Colon (tissue), 2 donors: ENCODE results near the gene EIF5AL1.
"Not testable (repeated sequence)": the region's sequence is repeated elsewhere in the genome, so short reads cannot be mapped to it uniquely, and the experiment has no call there.

ENCODE experiments used
- FAIRE-seq: peaks from 2 replicates; lab custom pipeline; 2012; peaks lifted over from hg19 to GRCh38; lab: Jason Lieb, UNC
- donor health status: control.
- donor health status: control.

EIF5AL1 gene

GRCh38 chr10:79487296-79488194, 24.8 kb upstream of the EIF5AL1 start:
- no peak for FAIRE-seq

DNA sequence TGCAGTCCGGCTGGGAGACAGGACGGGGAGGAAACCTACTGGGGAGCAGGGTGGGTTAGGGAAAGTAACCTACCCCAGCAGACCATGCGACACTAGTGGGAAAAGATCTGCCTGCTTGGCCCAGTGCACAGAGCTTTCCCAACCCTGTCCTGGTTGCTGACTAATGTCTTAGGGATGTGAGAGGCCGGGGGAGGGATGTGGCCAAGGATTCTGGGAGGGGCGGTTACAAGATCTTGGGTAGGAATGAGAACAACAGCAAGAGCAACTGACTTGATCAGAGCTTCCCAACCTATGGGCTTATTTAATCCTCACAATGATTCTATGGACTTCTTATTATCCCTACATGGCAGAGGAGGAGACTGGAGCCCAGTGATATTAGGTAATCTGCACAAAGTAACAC, 24.0 kb upstream of the EIF5AL1 start:
- no peak for FAIRE-seq

GRCh38 chr10:79488870-79489269, 23.5 kb upstream of the EIF5AL1 start:
- no peak for FAIRE-seq

DNA sequence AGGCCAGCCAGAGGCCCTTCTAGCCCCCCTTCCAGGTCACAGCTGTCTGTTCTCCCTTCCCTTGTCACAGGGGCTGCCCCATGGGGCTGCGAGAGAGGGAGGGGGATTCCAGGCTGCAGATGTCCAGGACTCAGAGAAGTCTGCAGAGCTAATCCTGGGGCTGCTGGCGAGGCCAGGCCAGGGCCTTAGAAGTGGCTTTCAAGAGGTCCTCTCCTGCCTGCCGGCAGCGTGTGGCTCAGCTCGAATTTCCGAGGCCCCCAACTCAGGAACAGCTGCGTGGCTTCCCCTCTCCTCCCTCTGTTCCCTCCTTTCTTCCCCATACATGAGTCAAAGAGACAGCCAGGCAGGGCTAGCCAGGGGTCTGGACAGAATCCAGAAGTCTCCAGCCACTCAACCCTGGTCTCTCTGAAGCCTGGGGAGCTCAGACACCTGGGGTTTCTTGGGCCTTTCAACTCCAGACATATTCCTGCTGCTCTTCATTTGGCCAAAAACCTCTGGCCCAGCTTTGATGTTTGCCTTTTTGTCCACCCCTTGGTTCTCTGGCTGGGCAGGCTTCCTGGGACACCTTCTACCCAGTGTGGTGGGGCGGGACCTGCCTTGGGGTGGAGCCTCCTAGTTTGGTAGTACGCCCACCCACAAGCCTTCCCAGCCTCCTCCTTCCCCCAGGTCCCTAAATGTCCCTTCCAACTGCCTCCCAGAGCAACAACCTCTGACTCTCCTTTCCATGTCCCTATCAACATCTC, 21.8 kb upstream of the EIF5AL1 start:
- FAIRE-seq: no peak

DNA sequence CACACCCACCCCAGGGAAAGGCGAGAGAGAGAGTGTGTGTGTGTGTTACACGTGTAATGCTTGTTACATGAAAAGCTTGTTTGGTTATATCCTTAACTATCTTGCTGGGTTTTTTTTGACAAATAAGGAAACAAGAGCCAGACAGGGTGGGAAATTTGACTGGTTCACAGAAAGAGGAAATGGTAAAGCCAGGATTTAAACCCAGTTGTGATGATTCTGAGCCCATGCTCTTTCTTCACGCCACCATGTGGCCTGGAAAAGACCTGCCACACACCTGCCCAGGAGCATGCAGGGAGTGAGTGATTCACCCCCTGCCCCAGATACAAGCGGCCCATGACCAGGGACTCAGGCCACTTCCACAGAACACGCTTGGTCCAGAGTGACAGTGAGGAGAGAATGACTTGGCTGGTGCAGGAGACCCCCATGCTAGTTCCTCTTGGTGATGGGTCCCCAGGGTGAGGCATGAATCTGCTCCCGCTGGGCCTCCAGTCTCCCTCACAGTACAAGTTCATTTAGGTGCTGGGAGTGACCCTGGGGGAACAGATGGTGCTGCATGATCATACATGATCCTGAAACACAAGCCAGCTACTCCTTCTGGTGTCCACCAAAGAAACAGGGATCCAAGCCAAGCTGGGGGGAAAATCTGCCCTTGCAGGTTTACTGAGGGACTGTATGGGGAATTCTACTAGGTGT, 21.0 kb upstream of the EIF5AL1 start:
- no peak for FAIRE-seq

- no peak for FAIRE-seq
These were observed 20.1 kb upstream of the EIF5AL1 start for GRCh38 chr10:79492256-79492655.

DNA sequence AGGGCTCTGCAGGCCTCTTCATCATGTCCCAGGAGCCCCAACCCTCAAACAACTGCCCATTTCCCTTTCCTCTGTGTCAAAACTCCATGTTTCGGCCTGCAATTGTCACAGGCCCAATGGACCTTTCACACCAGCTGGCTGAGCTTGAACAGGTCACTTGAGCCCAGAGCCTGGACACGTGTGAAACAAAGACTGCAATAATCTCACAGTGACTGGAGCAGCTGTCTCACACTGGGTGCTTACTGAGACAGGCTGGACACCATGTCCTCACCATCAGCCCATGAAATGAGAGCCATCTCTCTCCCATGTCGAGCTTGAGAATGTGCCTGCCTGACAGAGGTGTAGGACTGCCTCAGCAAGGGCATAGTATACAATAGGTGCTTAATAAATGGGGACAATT, 19.5 kb upstream of the EIF5AL1 start:
- no peak for FAIRE-seq

DNA sequence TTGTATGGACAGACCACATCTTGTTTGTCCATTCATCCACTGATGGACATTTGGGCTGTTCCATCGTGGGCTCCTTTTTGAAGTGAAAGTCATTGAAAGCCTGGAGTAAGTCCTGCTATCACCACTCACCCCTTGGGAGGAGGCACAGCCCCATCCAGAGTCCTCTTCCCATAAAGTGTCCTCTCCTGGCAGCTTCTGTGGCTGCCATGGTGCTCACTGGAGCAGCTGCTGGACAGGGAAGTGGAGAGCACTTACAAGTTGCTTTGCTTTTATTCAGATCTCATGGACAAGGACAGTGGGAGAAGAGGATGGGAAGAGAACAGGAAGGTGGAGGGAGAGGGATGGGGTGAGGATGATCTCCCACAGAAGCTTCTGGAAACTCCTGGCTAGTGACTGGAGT, 18.5 kb upstream of the EIF5AL1 start:
- no peak for FAIRE-seq

DNA sequence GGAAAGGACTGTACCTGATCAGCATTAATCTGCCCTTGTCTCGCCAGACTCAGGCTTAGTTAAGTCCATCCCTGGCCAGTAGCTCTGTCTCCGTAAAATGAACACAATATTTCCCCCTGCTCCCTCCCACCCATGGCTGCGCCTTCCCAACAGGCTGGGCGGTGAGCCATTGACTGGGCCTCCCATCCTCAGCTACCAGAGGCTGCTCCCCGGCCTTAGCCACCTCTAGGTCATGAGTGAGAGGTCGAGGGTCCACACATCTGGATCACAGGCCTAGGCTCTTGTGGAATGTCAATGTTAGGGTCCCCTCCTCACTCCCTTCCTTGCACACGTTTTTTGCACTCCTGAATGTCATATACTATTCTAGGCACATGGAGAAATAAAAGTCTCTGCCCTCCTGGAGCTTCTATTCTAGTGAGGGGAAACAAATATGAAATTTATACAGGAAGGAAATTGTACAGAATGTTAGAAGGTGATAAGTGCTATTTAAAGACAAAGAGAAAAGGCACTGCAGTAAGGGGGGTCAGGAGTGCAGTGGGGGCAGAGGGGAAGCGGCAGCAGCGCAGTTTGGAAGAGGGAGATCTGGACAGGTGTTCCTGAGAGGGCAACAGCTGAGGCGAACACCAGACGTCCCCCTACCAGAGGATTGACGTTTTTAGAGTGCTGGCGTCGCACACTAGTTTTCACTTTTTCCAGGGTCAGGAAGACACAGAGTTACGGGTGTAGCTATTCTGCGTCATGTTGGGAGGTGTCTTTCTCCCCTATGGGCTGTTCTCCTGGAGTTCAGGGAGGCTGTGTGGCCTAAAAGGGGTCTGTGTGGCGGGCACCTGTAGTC, 17.2 kb upstream of the EIF5AL1 start:
- FAIRE-seq: no peak

DNA sequence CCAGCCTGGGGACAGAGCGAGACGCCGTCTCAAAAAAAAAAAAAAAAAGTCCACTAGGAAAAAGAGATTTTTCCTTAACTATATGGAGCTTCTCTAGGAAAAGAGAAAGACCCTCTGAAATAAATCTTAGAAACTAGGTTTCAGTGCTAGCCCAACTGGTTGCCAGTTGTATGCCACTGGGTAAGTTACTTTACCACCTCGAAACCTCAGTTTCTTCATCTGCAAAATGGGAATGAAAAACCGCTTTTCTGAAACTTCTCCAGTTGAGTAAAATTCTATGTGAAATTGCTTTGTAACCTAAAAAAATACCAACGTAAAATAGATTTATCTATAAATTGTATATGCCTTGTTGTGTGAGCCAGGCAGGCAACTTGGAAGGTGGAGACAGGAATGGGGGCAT, 16.5 kb upstream of the EIF5AL1 start:
- FAIRE-seq: no peak

GRCh38 chr10:79496896-79497295, 15.4 kb upstream of the EIF5AL1 start:
- FAIRE-seq: no peak

DNA sequence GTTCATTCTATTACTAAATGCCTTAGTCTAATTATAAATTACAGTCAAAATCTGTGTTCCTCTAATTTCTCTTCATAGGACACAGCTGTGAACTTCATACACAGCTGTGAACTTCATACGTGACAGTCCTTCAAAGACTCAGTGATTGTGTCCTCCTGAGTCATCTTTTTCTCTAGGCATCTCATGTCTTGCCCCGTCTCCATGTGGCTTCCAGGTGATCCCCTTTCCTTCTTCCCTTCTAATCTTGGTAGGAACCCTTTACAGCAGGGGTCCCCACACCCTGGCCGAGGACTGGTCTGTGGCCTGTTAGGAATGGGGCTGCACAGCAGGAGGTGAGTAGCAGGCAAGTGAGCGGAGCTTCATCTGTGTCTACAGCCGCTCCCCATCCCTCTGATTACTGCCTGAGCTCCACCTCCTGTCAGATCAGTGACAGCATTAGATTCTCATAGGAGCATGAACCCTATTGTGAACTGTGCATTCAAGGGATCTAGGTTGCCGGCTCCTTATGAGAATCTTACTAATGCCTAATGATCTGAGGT, 14.0 kb upstream of the EIF5AL1 start:
- no peak for FAIRE-seq

DNA sequence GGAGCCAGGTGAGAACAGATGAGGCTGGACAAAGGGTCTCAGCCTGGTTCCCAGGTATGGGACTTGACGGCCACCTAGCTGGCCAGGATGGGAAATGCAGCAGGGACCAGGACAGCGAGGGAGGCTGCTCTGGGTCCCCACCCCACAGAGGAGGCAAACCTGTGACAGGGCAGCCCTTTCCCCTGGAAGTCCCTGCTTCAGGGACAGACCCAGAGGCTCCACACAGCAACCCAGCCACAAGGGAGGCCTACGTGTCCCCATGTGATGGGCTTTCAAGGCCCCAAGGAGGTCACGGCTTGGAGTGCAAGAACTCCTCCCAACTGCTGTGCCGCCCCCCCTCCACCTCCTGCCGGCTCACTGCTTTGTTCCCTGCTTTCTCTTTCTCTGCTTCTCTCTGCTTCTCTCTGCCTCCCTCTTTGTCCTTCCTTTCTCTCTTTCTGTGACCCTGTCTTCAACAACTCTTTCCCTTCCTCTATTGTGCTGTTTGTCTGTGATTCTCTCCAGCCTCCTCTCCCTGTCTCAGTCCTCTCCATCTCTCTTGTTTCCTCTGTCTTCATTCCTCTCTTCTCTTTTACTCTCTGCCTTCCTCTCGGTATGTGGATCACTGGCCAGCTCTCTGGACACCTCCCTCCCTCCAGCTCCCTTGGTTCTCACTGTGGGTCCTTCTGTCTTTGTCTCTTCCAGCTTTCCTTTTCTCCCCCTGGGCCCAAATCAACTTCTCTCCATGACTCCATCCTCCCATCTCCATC, 9.6 kb upstream of the EIF5AL1 start:
- no peak for FAIRE-seq

GRCh38 chr10:79503787-79504186, 8.5 kb upstream of the EIF5AL1 start:
- not testable (repeated sequence) for FAIRE-seq

DNA sequence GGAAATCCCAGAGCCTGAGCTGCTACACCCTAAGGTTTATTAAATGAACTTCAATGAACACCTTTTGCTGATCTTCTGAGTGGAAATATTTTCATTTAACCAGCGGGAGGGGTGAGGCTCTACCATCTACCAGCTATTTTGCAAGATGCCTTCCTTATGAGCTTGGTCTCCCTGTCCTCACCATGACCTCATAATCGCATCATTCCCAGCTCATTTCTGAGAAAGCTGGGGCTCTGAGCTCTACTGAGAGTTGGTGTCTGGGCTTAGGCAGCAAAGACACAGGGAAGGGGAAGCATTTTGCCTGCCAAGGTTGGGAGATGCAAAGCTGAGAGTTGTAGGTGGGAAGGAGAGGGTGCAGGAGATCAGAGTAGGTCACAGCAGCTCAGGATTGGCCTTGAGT, 7.8 kb upstream of the EIF5AL1 start:
- not testable (repeated sequence) for FAIRE-seq

GRCh38 chr10:79505328-79505727, 7.0 kb upstream of the EIF5AL1 start:
- FAIRE-seq: not testable (repeated sequence)

DNA sequence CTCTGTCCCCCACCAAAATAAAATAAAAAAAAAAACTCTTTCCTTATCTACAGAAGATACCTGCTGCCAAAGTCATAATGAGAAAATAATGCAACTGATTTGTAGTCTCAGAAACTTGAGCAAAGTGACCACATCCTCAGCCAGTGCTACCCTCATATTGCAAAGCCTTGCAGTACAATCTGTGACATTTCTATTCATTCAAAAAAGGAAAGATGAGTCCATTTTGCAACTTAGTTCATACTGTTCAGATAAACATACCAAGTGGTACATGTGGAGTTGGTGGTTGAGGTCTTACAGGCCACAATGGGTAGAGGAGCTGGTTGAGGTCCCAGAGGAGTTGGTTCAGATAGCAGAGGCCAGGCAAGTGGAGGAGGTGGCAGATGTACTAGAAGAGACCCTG, 6.5 kb upstream of the EIF5AL1 start:
- FAIRE-seq: no peak

DNA sequence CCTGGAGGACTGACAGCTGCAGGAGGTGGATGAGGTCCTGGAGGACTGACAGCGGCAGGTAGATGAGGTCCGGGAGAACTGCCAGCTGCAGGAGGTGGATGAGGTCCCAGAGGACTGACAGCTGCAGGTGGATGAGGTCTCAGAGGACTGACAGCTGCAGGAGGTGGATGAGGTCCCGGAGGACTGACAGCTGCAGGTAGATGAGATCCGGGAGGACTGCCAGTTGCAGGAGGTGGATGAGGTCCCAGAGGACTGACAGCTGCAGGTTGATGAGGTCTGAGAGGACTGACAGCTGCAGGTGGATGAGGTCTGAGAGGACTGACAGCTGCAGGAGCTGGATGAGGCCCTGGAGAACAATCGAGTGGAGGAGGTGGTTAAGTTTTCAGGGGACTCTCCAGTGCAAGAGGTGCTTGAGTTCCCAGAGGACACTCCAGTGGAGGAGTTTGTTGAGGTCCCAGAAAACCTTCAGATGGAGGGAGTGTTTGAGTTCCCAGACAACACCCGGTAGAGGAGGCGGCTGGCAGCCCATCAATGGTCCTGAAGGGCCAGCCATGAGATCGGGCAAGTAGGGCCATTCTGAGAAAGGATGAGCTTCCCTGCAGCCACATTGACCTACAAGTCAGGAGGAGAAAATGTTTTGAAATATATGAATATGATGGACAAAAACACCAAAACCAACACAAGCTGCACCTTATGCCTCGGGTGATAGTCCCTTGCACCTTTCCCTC, 4.7 kb upstream of the EIF5AL1 start:
- no peak for FAIRE-seq

GRCh38 chr10:79508245-79508644, 4.1 kb upstream of the EIF5AL1 start:
- not testable (repeated sequence) for FAIRE-seq

GRCh38 chr10:79509306-79509933, 2.9 kb upstream of the EIF5AL1 start:
- FAIRE-seq: not testable (repeated sequence)
